WI38 (cell line): ENCODE data around the gene MGAM2.

Experiments used
- H3K4me3 ChIP-seq: 2 replicates; pipeline ENCODE4 v1.5.1; 2011; ENCODE audit warnings: low read depth, mild to moderate bottlenecking, control low read depth, low read length
- CTCF ChIP-seq: IDR thresholded peaks from 2 replicates; pipeline ENCODE4 v1.5.1; 2012; ENCODE audit warnings: low read depth, mild to moderate bottlenecking, control low read depth, low read length

The MGAM2 gene

GRCh38 chr7:142263598-142264380, 152.3 kb downstream of the MGAM2 start:
- H3K4me3 ChIP-seq, result no peak overlapping the region
- TF ChIP-seq CTCF, result no peak
